HAP-1 (cell line): ENCODE measurements around the gene CAMKMT.

Experiments used
- DNase-seq, 2 experiments: peaks; one replicate each; pipeline ENCODE4 v3.0.0-alpha.2; 2016 to 2020; ENCODE audit warnings: low spot score in 2 of 2
- H3K27me3 ChIP-seq: fragments of 250-450 bp; sonication (Bioruptor Pico); 2 replicates; pipeline ENCODE4 v1.5.1; 2020; ENCODE audit warnings: low read depth, mild to moderate bottlenecking, moderate library complexity
- H3K36me3 ChIP-seq: fragments of 250-450 bp; sonication (Bioruptor Pico); replicated peaks from 2 replicates; pipeline ENCODE4 v1.5.1; 2020; ENCODE audit warnings: mild to moderate bottlenecking
- H3K4me1 ChIP-seq: fragments of 250-450 bp; sonication (Bioruptor Pico); 2 replicates; pipeline ENCODE4 v1.5.1; 2020; ENCODE audit warnings: mild to moderate bottlenecking
- H3K4me3 ChIP-seq: fragments of 250-450 bp; sonication (Bioruptor Pico); 2 replicates; pipeline ENCODE4 v1.5.1; 2020; ENCODE audit warnings: mild to moderate bottlenecking, moderate library complexity
- H3K9me3 ChIP-seq: fragments of 250-450 bp; sonication (Bioruptor Pico); 2 replicates; pipeline ENCODE4 v1.5.1; 2020; ENCODE audit warnings: mild to moderate bottlenecking, moderate library complexity
- in situ Hi-C: fragments of 300-500 bp; cut with MboI; formaldehyde crosslinking; loops from 3 replicates; pipeline ENCODE4 v1.14.3; 2020; ENCODE audit warnings: low sequenced_read_pairs, inconsistent platforms, mixed read lengths

CAMKMT gene

DNA sequence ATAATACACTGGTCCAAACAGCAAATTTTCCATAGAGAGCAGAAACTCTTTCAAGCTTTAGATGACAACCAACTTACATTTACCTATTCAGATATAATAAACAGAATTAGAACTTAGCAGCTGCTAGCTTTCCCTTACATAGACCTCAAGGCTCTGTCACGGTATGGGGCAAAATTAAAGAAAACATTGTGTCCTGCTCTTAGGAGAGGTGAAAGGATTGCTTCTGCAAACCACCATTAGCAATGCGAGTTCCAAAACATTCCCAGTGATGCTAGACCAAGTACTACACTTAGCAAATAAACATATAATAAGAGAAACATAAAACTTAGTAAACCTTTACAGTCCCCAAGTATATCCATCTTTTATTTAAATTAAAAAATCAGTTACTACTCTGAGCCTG lies 183.3 kb downstream of the CAMKMT start:
- Histone ChIP-seq H3K4me3 (no peak overlapping the region), H3K9me3 (no peaks in the 10 kb centered on the region), H3K4me1 (peaks cover 35% of the 10 kb centered on the region), H3K27me3 (no peaks in the 10 kb centered on the region), H3K36me3 (no peaks in the 10 kb centered on the region)
- DNase-seq, result no peak
- in situ Hi-C loops, result no loop called here

GRCh38 chr2:44546459-44547127 lies 184.8 kb downstream of the CAMKMT start:
- Histone ChIP-seq H3K9me3 (no peaks in the 10 kb centered on the region), H3K36me3 (no peaks in the 10 kb centered on the region), H3K4me3 (no peak overlapping the region), H3K4me1 (peaks cover 48% of the 10 kb centered on the region), H3K27me3 (no peaks in the 10 kb centered on the region)
- DNase-seq, result no peak
- in situ Hi-C loops, result no loop called here

DNA sequence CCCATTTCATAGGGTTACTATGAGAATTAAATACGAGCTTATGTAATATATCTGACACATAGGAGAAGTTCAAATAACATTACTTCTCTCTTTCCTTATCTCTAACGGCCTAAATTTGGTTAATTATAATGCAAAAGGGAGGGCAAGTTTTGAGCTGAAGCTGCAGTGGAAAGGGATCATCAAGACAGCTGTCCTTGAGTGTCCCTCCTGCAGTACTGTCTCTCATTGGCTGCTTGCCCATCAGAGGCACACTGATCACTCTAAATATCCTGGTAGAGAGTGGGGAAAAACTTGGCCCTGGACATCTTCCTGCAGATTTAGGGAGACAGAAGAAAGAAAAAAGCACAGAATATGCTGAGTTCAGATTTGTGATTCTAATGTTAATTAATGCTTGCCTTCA lies 186.0 kb downstream of the CAMKMT start:
- Histone ChIP-seq H3K36me3 (no peaks in the 10 kb centered on the region), H3K4me1 (peaks cover 51% of the 10 kb centered on the region), H3K27me3 (no peaks in the 10 kb centered on the region), H3K9me3 (no peaks in the 10 kb centered on the region), H3K4me3 (no peak overlapping the region)
- in situ Hi-C loops, result no loop called here
- DNase-seq, result peak in 1 of 2 experiments; percentile 39

- Histone ChIP-seq H3K36me3 (no peaks in the 10 kb centered on the region), H3K27me3 (no peaks in the 10 kb centered on the region), H3K4me3 (no peak overlapping the region), H3K9me3 (no peaks in the 10 kb centered on the region), H3K4me1 (peaks cover 51% of the 10 kb centered on the region)
- no peak for DNase-seq
- in situ Hi-C loops, result no loop called here
Observed at GRCh38 chr2:44548221-44549098, 186.7 kb downstream of the CAMKMT start.

DNA sequence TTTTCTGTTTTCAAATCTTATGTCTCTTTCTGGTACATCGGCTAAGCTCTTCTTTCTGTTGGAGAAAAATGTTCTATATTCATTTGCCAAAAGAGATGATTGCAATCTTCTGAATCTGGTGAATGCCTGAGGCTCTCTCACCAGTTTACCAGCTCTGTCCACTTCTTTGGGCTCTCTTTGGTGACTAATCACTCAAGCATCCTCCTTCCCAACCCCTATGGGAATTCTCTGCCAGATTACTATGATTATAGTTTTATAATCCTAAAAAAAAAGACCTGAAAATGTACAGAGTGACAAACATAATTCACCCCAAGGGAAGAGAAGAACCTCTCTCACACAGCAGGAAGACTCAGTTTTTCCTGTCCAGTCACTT lies 187.3 kb downstream of the CAMKMT start:
- Histone ChIP-seq H3K4me1 (peaks cover 47% of the 10 kb centered on the region), H3K4me3 (no peak overlapping the region), H3K27me3 (no peaks in the 10 kb centered on the region), H3K36me3 (no peaks in the 10 kb centered on the region), H3K9me3 (no peaks in the 10 kb centered on the region)
- in situ Hi-C loops, result no loop called here
- peak; percentile 7 to 26 for DNase-seq

DNA sequence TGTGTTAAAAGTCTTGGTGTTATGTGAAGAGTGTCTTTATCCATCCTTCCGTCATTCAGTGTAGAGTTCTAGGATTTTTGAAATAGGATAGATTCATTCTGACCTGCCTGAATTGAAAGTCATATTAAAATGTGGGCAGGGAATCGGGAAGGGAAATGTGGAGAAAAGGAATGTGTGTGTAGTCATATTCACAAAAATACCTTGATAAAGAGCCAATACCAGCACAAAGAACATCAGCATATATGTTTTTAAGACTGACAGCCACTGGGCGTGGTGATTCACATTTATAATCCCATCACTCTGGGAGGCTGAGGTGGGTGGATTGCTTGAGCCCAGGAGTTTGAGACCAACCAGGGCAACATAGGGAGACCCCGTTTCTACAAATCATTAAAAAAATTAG lies 188.1 kb downstream of the CAMKMT start:
- in situ Hi-C loops, result no loop called here
- H3K27me3 ChIP-seq, result no peaks in the 10 kb centered on the region
- no peaks in the 10 kb centered on the region for H3K9me3 ChIP-seq
- H3K4me3 ChIP-seq, result no peak overlapping the region
- no peaks in the 10 kb centered on the region for H3K36me3 ChIP-seq
- no peak for DNase-seq
- H3K4me1 ChIP-seq, result peaks cover 41% of the 10 kb centered on the region

DNA sequence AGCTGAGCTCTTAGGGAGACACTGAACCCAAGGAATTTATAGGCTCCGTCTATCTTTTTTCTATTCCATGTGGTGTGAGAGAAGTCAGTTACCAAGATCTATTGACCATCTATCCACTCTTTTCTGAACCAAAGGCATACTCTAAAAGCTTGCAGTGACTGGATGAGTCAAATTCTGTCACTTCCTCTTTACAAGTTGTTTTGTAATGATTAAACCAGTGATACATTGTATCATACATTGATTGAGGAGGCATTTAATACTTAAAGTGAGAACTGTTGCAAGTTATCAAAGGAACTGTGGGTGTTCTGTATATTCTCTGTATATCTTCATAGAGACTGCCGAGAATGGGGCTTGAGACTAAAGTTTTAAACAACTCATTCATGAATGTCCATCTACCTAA lies 188.8 kb downstream of the CAMKMT start:
- in situ Hi-C loops, result no loop called here
- DNase-seq, result no peak
- H3K36me3 ChIP-seq, result no peaks in the 10 kb centered on the region
- no peaks in the 10 kb centered on the region for H3K27me3 ChIP-seq
- peaks cover 41% of the 10 kb centered on the region for H3K4me1 ChIP-seq
- no peaks in the 10 kb centered on the region for H3K9me3 ChIP-seq
- H3K4me3 ChIP-seq, result no peak overlapping the region

- no peaks in the 10 kb centered on the region for H3K36me3 ChIP-seq
- H3K27me3 ChIP-seq, result no peaks in the 10 kb centered on the region
- no peaks in the 10 kb centered on the region for H3K9me3 ChIP-seq
- in situ Hi-C loops, result no loop called here
- H3K4me1 ChIP-seq, result peaks cover 41% of the 10 kb centered on the region
- H3K4me3 ChIP-seq, result no peak overlapping the region
- DNase-seq, result peak in 1 of 2 experiments; percentile 72
Observed at GRCh38 chr2:44551497-44551896, 189.8 kb downstream of the CAMKMT start.

- Histone ChIP-seq H3K27me3 (no peaks in the 10 kb centered on the region), H3K4me1 (peaks cover 30% of the 10 kb centered on the region), H3K9me3 (no peaks in the 10 kb centered on the region), H3K4me3 (no peak overlapping the region), H3K36me3 (no peaks in the 10 kb centered on the region)
- in situ Hi-C loops, result no loop called here
- no peak for DNase-seq
Observed at GRCh38 chr2:44553456-44553855, 191.7 kb downstream of the CAMKMT start.

DNA sequence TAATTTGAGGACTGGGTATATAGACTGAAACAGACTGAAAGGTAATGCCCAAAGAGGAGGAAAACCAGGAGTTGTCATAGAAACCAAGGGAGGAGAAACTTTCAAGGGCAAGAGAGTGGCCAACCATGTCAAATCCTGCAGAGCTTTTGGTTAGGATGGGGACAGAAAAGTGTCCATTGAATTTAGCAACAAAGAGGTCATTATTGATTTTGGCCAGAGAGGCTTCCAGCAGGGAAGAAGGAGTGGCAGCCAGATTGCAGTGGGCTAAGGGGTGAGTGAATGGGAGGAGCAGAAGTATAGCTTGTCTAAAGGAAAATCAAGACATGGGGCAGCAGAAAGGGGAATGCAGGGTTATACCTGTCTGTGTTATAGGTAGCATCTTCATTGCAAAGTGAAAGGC lies 194.0 kb downstream of the CAMKMT start:
- in situ Hi-C loops, result no loop called here
- Histone ChIP-seq H3K4me1 (peaks cover 12% of the 10 kb centered on the region), H3K4me3 (no peak overlapping the region), H3K36me3 (no peaks in the 10 kb centered on the region), H3K9me3 (no peaks in the 10 kb centered on the region), H3K27me3 (no peaks in the 10 kb centered on the region)
- DNase-seq, result no peak

DNA sequence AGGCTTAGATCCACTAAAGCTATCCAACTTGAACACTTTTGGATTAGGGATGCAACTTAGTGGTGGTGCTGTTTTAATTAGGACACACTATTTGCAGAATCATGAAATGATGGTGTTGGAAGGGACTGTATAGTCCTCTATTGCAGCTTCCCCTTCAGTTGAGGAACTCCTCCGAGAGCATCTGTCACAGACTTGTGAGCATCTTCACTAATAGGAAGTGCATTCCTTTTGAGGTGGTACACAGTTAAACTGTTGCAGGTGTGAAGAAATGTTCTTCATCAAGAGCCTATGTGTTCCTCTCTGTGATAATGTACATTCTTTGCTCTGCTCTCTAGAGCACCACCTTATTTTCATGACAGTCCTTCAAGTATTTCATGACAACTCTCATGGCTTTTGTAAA lies 197.4 kb downstream of the CAMKMT start:
- Histone ChIP-seq H3K4me3 (no peak overlapping the region), H3K4me1 (no peaks in the 10 kb centered on the region), H3K27me3 (no peaks in the 10 kb centered on the region), H3K36me3 (no peaks in the 10 kb centered on the region), H3K9me3 (no peaks in the 10 kb centered on the region)
- DNase-seq, result no peak
- in situ Hi-C loops, result no loop called here

DNA sequence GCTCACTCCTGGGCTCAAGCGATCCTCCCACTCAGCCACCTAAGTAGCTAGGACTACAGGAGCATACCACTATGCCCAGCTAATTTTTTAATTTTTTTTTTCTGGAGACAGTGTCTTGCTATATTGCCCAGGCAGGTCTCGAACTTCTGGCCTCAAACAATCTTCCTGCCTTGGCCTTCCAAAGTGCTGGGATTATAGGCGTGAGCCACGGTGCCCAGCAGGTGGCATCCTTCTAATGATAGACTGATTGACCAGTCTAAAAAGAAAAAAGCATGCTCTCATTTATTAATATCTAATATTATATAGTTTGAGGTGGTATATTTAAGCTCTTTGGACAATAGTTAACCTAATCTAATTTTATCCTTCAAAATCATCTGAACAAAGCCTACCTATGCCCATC lies 198.6 kb downstream of the CAMKMT start:
- Histone ChIP-seq H3K4me3 (no peak overlapping the region), H3K36me3 (no peaks in the 10 kb centered on the region), H3K9me3 (no peaks in the 10 kb centered on the region), H3K27me3 (no peaks in the 10 kb centered on the region), H3K4me1 (no peaks in the 10 kb centered on the region)
- in situ Hi-C loops, result no loop called here
- DNase-seq, result peak in 1 of 2 experiments; percentile 51

DNA sequence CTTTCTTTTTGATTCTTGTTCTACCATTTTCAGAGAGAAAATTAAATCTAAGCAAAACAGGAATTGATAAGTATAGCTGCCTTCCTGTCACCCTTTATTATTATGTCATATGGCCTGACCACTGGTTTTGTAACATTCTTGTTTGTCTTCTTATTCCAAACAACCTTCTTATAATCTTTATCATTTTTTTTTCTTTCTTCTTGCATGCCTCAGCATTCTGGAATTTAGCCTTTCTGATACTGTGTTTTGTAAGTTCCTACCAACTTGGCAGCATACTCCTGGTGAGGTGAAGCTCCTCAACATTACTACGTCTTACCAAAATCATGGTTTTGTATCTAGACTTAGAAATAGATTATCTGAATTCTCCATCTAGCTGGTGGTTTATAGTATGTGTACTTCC lies 199.2 kb downstream of the CAMKMT start:
- no peak for DNase-seq
- no peaks in the 10 kb centered on the region for H3K36me3 ChIP-seq
- H3K4me1 ChIP-seq, result peaks cover under 1% of the 10 kb centered on the region; the same call in 1 of the 2 replicates
- no peaks in the 10 kb centered on the region for H3K9me3 ChIP-seq
- H3K4me3 ChIP-seq, result no peak overlapping the region
- no peaks in the 10 kb centered on the region for H3K27me3 ChIP-seq
- in situ Hi-C loops, result no loop called here

- DNase-seq, result no peak
- in situ Hi-C loops, result no loop called here
- Histone ChIP-seq H3K9me3 (no peaks in the 10 kb centered on the region), H3K36me3 (no peaks in the 10 kb centered on the region), H3K4me3 (no peak overlapping the region), H3K27me3 (no peaks in the 10 kb centered on the region), H3K4me1 (peaks cover 4% of the 10 kb centered on the region)
Observed at GRCh38 chr2:44562737-44563136, 201.0 kb downstream of the CAMKMT start.
